ENCODE results near the gene LIME1. TPM values are rescaled to one million over a fixed set of nuclear protein-coding genes. Genes with fewer than 3 reads are reported as not detected.

The LIME1 gene
- total and polyA plus RNA-seq, 4 donors: 21.2 to 69.0 (median 51.6) TPM

DNA sequence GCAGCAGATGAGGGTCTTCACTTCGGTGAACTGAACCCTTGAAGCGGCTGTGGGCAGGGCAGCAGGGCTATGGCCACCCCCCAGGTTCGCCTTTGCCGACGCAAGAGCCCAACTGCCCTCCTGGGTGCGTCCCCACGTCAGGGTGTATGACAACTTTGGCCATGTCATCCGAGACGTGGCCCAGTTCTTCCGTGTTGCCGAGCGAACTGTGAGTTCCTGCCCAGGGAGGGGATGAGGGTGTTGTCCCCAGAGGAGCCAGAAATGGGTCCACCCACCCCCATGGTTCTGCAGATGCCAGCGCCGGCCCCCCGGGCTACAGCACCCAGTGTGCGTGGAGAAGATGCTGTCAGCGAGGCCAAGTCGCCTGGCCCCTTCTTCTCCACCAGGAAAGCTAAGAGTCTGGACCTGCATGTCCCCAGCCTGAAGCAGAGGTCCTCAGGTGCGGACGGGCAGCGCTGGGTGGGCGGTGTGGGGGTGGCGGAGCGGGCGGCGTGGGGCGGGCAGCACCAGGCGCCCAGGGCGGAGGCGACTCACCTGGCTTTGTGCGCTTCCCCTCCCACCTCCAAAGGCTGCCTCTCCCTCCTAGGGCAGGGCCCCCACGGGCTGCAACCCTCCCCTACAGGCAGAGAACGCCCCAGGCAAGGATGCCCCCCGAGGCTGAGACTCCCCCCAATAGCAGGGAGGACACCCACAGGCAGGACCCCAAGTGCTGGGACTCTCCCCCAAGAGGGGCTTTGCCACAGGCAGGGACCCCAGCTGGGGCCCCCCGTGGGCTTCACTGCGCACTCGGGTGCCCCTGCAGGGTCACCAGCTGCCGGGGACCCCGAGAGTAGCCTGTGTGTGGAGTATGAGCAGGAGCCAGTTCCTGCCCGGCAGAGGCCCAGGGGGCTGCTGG is 46.2 kb upstream of the LIME1 start:
- peaks cover 0 to 5% (median 2%) of the 10 kb centered on the region in 4 donors for H3K4me1 ChIP-seq (ENCODE audit: control insufficient read depth in 4 of 4, insufficient read depth in 4 of 4, low read length in 3 of 4)
- WGBS: 89% methylated on average over 40 of the region's 40 CpGs
- DNase-seq (ENCODE audit: low spot score): no peak
- no peaks in the 10 kb centered on the region for H3K27me3 ChIP-seq (ENCODE audit: control insufficient read depth in 4 of 4, insufficient read depth in 4 of 4, low read length in 3 of 4)
- H3K36me3 ChIP-seq (ENCODE audit: control insufficient read depth in 4 of 4, insufficient read depth in 3 of 4, low read depth in 1 of 4, low read length in 3 of 4): peaks cover 0 to 3% (median 0%) of the 10 kb centered on the region in 4 donors
- H3K4me3 ChIP-seq (ENCODE audit: low read depth in 1 of 3, low read length in 3 of 3): no peak overlapping the region
- H3K27ac ChIP-seq (ENCODE audit: low read depth in 1 of 2, low read length in 2 of 2): no peak overlapping the region
- no peak overlapping the region for H3K9ac ChIP-seq (ENCODE audit: low read depth in 1 of 2, low read length in 2 of 2)
- H3K9me3 ChIP-seq (ENCODE audit: control insufficient read depth in 4 of 4, low read length in 3 of 4): no peaks in the 10 kb centered on the region
- TF ChIP-seq EGR1 (IDR thresholded peaks at IDR 0.05; ENCODE audit: low read depth in 2 of 2) (no peak), FOXA1 (IDR thresholded peaks at IDR 0.05) (no peak), JUND (IDR thresholded peaks at IDR 0.05) (no peak), TAF1 (conservative IDR thresholded peaks at IDR 0.05) (no peak), HNF4G (IDR thresholded peaks at IDR 0.05) (no peak), RXRA (IDR thresholded peaks at IDR 0.05) (no peak), NR2F2 (IDR thresholded peaks at IDR 0.05) (no peak), HNF4A (conservative IDR thresholded peaks at IDR 0.05) (no peak), RAD21 (IDR thresholded peaks at IDR 0.05) (no peak)
- TF ChIP-seq, protein P1, sequence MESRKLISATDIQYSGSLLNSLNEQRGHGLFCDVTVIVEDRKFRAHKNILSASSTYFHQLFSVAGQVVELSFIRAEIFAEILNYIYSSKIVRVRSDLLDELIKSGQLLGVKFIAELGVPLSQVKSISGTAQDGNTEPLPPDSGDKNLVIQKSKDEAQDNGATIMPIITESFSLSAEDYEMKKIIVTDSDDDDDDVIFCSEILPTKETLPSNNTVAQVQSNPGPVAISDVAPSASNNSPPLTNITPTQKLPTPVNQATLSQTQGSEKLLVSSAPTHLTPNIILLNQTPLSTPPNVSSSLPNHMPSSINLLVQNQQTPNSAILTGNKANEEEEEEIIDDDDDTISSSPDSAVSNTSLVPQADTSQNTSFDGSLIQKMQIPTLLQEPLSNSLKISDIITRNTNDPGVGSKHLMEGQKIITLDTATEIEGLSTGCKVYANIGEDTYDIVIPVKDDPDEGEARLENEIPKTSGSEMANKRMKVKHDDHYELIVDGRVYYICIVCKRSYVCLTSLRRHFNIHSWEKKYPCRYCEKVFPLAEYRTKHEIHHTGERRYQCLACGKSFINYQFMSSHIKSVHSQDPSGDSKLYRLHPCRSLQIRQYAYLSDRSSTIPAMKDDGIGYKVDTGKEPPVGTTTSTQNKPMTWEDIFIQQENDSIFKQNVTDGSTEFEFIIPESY (IDR thresholded peaks at IDR 0.05): no peak
- TF ChIP-seq, protein P2, sequence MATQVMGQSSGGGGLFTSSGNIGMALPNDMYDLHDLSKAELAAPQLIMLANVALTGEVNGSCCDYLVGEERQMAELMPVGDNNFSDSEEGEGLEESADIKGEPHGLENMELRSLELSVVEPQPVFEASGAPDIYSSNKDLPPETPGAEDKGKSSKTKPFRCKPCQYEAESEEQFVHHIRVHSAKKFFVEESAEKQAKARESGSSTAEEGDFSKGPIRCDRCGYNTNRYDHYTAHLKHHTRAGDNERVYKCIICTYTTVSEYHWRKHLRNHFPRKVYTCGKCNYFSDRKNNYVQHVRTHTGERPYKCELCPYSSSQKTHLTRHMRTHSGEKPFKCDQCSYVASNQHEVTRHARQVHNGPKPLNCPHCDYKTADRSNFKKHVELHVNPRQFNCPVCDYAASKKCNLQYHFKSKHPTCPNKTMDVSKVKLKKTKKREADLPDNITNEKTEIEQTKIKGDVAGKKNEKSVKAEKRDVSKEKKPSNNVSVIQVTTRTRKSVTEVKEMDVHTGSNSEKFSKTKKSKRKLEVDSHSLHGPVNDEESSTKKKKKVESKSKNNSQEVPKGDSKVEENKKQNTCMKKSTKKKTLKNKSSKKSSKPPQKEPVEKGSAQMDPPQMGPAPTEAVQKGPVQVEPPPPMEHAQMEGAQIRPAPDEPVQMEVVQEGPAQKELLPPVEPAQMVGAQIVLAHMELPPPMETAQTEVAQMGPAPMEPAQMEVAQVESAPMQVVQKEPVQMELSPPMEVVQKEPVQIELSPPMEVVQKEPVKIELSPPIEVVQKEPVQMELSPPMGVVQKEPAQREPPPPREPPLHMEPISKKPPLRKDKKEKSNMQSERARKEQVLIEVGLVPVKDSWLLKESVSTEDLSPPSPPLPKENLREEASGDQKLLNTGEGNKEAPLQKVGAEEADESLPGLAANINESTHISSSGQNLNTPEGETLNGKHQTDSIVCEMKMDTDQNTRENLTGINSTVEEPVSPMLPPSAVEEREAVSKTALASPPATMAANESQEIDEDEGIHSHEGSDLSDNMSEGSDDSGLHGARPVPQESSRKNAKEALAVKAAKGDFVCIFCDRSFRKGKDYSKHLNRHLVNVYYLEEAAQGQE (IDR thresholded peaks at IDR 0.05): no peak
- TF ChIP-seq, protein P3, sequence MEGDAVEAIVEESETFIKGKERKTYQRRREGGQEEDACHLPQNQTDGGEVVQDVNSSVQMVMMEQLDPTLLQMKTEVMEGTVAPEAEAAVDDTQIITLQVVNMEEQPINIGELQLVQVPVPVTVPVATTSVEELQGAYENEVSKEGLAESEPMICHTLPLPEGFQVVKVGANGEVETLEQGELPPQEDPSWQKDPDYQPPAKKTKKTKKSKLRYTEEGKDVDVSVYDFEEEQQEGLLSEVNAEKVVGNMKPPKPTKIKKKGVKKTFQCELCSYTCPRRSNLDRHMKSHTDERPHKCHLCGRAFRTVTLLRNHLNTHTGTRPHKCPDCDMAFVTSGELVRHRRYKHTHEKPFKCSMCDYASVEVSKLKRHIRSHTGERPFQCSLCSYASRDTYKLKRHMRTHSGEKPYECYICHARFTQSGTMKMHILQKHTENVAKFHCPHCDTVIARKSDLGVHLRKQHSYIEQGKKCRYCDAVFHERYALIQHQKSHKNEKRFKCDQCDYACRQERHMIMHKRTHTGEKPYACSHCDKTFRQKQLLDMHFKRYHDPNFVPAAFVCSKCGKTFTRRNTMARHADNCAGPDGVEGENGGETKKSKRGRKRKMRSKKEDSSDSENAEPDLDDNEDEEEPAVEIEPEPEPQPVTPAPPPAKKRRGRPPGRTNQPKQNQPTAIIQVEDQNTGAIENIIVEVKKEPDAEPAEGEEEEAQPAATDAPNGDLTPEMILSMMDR (IDR thresholded peaks at IDR 0.05; ENCODE audit: low read depth, low read length, missing input control): no peak

DNA sequence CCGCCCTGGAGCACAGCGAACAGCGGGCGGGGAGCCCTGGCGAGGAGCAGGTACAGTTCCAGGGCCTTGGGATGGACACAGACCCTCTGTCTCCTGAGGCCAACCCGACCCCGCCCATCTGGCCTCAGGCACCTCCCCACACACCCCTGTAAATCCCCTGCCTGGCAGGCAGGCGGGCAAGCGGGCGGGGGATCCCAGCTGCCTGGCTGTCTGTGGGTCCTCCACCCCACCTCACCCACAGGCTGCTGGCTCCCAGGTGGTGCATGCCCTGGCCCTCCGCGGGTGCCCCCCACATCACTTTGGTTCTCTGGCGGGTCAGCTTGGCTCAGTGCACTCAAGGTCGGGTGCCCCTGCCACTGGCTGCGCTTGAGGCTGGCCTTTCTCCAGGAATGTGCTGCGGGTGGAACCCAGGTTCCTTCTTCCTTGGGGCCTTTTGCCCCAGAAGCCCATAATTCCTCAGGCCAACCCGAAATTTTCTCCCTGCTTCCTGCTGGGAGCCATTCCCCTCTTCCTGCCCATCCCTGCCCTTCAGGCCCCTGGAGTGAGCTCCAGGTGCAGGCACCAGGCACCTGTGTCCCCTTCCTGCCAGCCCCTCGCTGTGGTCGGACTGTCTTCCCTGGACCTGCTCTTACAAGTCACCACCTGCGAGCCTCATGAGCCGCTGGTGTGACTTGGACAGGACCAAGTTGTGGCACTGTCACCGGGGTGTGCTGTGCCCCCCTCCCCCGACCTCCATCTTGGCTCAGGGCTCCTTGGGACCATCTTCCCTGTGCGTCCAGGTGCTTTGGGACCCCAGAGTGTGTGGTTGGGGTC is 45.4 kb upstream of the LIME1 start:
- Histone ChIP-seq H3K27ac (ENCODE audit: low read depth in 1 of 2, low read length in 2 of 2) (no peak overlapping the region), H3K9me3 (ENCODE audit: control insufficient read depth in 4 of 4, low read length in 3 of 4) (no peaks in the 10 kb centered on the region), H3K4me3 (ENCODE audit: low read depth in 1 of 3, low read length in 3 of 3) (no peak overlapping the region), H3K27me3 (ENCODE audit: control insufficient read depth in 4 of 4, insufficient read depth in 4 of 4, low read length in 3 of 4) (no peaks in the 10 kb centered on the region), H3K9ac (ENCODE audit: low read depth in 1 of 2, low read length in 2 of 2) (no peak overlapping the region), H3K36me3 (ENCODE audit: control insufficient read depth in 4 of 4, insufficient read depth in 3 of 4, low read depth in 1 of 4, low read length in 3 of 4) (peaks cover 0 to 3% (median 0%) of the 10 kb centered on the region in 4 donors), H3K4me1 (ENCODE audit: control insufficient read depth in 4 of 4, insufficient read depth in 4 of 4, low read length in 3 of 4) (peaks cover 0 to 12% (median 1%) of the 10 kb centered on the region in 4 donors)
- TF ChIP-seq YY1 (IDR thresholded peaks at IDR 0.05) (no peak), TAF1 (conservative IDR thresholded peaks at IDR 0.05) (no peak), RAD21 (IDR thresholded peaks at IDR 0.05) (no peak), FOXA2 (IDR thresholded peaks at IDR 0.05) (no peak), SP1 (IDR thresholded peaks at IDR 0.05) (no peak), NR2F2 (IDR thresholded peaks at IDR 0.05) (no peak)
- TF ChIP-seq, protein P3 (IDR thresholded peaks at IDR 0.05; ENCODE audit: low read depth, low read length, missing input control): no peak
- TF ChIP-seq, protein P4, sequence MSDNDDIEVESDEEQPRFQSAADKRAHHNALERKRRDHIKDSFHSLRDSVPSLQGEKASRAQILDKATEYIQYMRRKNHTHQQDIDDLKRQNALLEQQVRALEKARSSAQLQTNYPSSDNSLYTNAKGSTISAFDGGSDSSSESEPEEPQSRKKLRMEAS (IDR thresholded peaks at IDR 0.05): no peak
- TF ChIP-seq, protein P5, sequence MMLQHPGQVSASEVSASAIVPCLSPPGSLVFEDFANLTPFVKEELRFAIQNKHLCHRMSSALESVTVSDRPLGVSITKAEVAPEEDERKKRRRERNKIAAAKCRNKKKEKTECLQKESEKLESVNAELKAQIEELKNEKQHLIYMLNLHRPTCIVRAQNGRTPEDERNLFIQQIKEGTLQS (IDR thresholded peaks at IDR 0.05): no peak
- 83% methylated on average over 24 of the region's 24 CpGs for WGBS
- DNase-seq (ENCODE audit: low spot score): no peak

Measured in liver (tissue), 9 donors.